ENCODE results near the gene CNTNAP2. TPM values are rescaled to one million over a fixed set of nuclear protein-coding genes. Genes with fewer than 3 reads are reported as not detected.

CNTNAP2 gene
- total RNA-seq, 1 donor: under 0.01 TPM

DNA sequence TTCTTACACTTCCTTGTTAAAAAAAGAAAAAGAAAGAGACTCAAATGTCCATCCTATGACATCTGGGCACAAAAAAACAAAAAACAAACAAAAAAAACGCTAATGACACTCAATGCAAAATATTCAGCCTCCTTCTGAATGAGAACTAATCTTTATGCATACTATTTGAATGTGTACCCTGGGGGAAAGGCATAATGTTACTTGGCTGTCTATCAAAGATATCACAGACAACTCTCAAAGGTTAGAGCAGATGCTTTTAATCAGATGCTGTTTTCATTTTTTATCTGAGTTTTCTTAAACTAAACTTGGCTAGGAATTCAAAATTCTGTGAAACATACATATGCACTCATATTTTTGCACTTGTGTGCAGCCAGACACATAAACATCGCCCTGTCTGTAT lies 745.8 kb downstream of the CNTNAP2 start:
- TF ChIP-seq, protein P1, sequence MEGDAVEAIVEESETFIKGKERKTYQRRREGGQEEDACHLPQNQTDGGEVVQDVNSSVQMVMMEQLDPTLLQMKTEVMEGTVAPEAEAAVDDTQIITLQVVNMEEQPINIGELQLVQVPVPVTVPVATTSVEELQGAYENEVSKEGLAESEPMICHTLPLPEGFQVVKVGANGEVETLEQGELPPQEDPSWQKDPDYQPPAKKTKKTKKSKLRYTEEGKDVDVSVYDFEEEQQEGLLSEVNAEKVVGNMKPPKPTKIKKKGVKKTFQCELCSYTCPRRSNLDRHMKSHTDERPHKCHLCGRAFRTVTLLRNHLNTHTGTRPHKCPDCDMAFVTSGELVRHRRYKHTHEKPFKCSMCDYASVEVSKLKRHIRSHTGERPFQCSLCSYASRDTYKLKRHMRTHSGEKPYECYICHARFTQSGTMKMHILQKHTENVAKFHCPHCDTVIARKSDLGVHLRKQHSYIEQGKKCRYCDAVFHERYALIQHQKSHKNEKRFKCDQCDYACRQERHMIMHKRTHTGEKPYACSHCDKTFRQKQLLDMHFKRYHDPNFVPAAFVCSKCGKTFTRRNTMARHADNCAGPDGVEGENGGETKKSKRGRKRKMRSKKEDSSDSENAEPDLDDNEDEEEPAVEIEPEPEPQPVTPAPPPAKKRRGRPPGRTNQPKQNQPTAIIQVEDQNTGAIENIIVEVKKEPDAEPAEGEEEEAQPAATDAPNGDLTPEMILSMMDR (IDR thresholded peaks at IDR 0.05; ENCODE audit: insufficient read depth, low read length): no peak
- no peak overlapping the region for H3K4me3 ChIP-seq (ENCODE audit: low read depth, low read length)
- DNase-seq (ENCODE audit: low read depth): no peak

DNA sequence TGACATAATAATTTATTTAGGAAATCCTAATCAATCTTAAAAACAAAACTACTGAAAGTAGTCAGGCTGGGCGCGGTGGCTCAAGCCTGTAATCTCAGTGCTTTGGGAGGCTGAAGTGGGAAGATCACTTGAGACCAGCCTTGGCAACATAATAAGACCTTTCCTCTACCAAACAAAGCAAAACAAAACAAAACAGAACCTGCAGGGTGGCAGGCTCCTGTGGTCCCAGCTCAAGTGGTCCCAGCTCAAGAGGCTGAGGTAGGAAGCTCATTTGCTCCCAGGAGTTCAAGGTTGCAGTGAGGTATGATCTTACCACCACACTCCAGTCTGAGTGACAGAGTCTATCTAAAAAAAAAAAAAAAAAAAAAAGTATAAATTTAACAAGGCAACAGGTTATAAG lies 748.0 kb downstream of the CNTNAP2 start:
- no peak for DNase-seq (ENCODE audit: low read depth)
- no peak overlapping the region for H3K4me3 ChIP-seq (ENCODE audit: low read depth, low read length)
- TF ChIP-seq, protein P1 (IDR thresholded peaks at IDR 0.05; ENCODE audit: insufficient read depth, low read length): no peak

DNA sequence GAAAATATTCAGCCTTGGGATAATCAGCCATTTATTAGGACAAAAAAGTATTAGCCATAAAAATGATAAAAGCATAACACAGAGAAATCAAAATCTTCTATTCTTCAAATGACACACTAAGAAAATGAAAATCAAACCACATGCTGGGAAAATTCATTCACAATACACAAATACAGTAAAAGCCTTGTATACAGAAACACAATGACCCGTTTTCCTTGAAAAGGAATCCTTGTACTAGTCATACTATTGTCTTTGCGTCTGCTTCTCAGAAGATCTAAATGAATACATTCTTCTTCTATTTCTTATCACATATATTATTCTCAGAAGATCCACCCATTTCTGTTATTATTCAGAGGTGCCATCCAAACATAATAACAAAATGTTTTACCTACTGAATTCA lies 749.1 kb downstream of the CNTNAP2 start:
- TF ChIP-seq, protein P1 (IDR thresholded peaks at IDR 0.05; ENCODE audit: insufficient read depth, low read length): no peak
- no peak for DNase-seq (ENCODE audit: low read depth)
- no peak overlapping the region for H3K4me3 ChIP-seq (ENCODE audit: low read depth, low read length)

DNA sequence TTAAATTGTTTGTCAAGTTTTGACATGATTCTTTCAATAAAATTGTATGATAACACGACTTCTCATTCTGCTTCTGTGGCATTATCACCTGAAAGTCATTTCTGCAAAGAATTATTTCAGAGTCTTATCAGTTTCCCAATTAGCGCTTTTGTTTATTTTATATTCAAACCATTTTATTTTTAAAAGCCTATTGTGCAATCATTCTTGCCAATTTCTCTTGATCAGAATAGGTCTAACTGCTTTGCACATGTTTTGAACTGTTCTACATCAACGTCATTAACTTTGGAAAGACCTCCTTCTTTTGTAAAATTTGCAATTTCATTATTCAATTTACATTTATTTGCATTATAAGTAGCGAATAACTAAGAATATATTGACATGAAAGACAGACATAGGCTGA lies 758.1 kb downstream of the CNTNAP2 start:
- DNase-seq (ENCODE audit: low read depth): no peak
- TF ChIP-seq, protein P1 (IDR thresholded peaks at IDR 0.05; ENCODE audit: insufficient read depth, low read length): no peak
- H3K4me3 ChIP-seq (ENCODE audit: low read depth, low read length): no peak overlapping the region

DNA sequence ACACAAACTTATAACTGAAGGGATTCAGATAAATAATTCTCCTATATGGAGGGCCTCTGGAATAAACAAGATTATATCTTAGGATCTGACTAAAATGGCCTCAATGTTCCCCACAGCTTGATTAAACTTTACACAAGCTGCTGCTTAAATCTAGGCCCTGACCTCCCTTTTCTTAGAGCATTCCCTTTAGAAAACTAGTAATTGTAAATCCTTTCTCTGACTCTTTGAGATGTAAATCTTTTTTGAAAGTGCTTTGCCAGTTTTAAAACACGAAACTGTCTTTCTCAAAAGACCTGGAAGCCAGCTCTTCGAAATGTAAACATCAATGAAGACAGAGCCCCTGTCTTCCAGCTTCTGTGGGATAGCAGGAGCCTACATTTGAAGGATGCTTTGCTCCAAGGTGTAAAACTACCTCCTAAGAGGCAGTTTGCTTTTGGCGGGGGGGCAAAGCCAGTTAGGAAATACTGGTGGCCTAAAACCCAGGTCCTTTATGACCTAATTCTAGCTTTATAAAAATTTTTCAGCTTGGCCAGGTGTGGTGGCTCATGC lies 758.7 kb downstream of the CNTNAP2 start:
- TF ChIP-seq, protein P1 (IDR thresholded peaks at IDR 0.05; ENCODE audit: insufficient read depth, low read length): no peak
- no peak for DNase-seq (ENCODE audit: low read depth)
- no peak overlapping the region for H3K4me3 ChIP-seq (ENCODE audit: low read depth, low read length)

DNA sequence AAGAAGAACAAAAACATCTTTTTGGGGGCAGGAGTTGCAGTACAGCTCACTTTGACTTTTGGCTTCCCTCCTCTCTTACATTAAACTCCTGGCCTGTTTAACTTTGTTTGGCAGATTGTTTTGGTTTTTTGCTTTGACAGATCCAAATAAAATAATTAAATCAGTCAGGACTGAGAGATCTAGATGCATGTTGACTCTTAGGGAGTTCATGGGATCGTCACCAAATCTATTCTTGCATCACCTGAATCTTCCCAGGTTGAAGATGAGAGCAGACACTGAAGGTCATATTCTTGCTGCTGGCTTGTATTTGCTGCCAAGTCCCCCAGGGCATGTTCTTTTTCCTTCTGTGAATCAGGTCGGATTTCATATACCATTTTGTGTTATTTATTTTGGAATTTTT lies 759.4 kb downstream of the CNTNAP2 start:
- no peak for DNase-seq (ENCODE audit: low read depth)
- no peak overlapping the region for H3K4me3 ChIP-seq (ENCODE audit: low read depth, low read length)
- TF ChIP-seq, protein P1 (IDR thresholded peaks at IDR 0.05; ENCODE audit: insufficient read depth, low read length): no peak

DNA sequence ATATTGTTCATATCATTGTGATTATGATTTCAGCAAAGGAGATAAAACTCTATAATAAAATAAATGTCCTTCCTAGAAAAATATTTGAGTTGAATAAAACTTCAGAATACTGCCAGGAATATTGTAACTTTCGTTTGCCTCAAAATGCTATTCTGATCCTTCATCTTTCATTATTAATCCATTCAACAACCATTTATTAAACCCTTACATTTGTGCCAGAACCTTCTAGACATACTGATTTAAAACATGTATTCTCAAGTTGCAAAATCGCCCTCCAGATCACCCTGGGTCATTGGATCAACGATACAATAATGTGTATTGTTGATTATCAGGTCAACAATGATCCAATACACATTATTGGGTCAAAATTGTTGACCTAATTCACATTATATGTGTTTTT lies 759.8 kb downstream of the CNTNAP2 start:
- H3K4me3 ChIP-seq (ENCODE audit: low read depth, low read length): no peak overlapping the region
- TF ChIP-seq, protein P1 (IDR thresholded peaks at IDR 0.05; ENCODE audit: insufficient read depth, low read length): no peak
- no peak for DNase-seq (ENCODE audit: low read depth)

Measured in fibroblast of the aortic adventitia (primary cell).